HL-60 (cell line): ENCODE results near the gene FBN1.

Experiments
- DNase-seq, 2 experiments: peaks; one replicate each; pipeline ENCODE4 v3.0.0-alpha.2; 2010 to 2020; ENCODE audit warnings: low read depth in 1 of 2, low spot score in 1 of 2
- H3K27ac ChIP-seq: fragments of 250-450 bp; sonication (Bioruptor Pico); replicated peaks from 2 replicates; pipeline ENCODE4 v1.5.1; 2020; ENCODE audit warnings: mild to moderate bottlenecking, moderate library complexity
- H3K27me3 ChIP-seq: fragments of 250-450 bp; sonication (Bioruptor Pico); 2 replicates; pipeline ENCODE4 v1.5.1; 2021; ENCODE audit warnings: mild to moderate bottlenecking, moderate library complexity; ENCODE audit not compliant: insufficient read depth, poor library complexity, severe bottlenecking
- H3K4me3 ChIP-seq: replicated peaks from 2 replicates; pipeline ENCODE4 v1.5.1; 2011; ENCODE audit warnings: mild to moderate bottlenecking, control low read depth, low read length; ENCODE audit not compliant: insufficient read depth
- CTCF ChIP-seq: IDR thresholded peaks from one replicate; pipeline ENCODE4 v1.5.1; 2011; ENCODE audit warnings: low read length, control low read depth, inconsistent platforms; ENCODE audit not compliant: insufficient read depth
- GABPA ChIP-seq: IDR thresholded peaks from 2 replicates; pipeline ENCODE4 v1.6.1; 2012; ENCODE audit warnings: low read depth
- POLR2AphosphoS5 ChIP-seq: IDR thresholded peaks from 2 replicates; pipeline ENCODE4 v1.6.1; 2012; ENCODE audit warnings: low read depth
- REST ChIP-seq: IDR thresholded peaks from 2 replicates; pipeline ENCODE4 v1.6.1; 2012; ENCODE audit warnings: low read depth; ENCODE audit not compliant: insufficient replicate concordance
- SPI1 ChIP-seq: IDR thresholded peaks from 2 replicates; pipeline ENCODE4 v1.6.1; 2012; ENCODE audit warnings: low read depth, mild to moderate bottlenecking, borderline replicate concordance

The FBN1 gene

GRCh38 chr15:48574187-48574586 lies 71.3 kb downstream of the FBN1 start:
- TF ChIP-seq SPI1 (no peak), GABPA (no peak), CTCF (no peak), POLR2AphosphoS5 (no peak), REST (no peak)
- no peaks in the 10 kb centered on the region for H3K27me3 ChIP-seq
- H3K27ac ChIP-seq, result no peak overlapping the region
- no peak overlapping the region for H3K4me3 ChIP-seq
- DNase-seq, result no peak

- H3K27ac ChIP-seq, result no peak overlapping the region
- no peaks in the 10 kb centered on the region for H3K27me3 ChIP-seq
- no peak for DNase-seq
- TF ChIP-seq SPI1, result no peak
- TF ChIP-seq GABPA, result no peak
- TF ChIP-seq CTCF, result no peak
- TF ChIP-seq POLR2AphosphoS5, result no peak
- TF ChIP-seq REST, result no peak
- no peak overlapping the region for H3K4me3 ChIP-seq
These were observed 71.7 kb downstream of the FBN1 start for GRCh38 chr15:48573780-48574179.

GRCh38 chr15:48572823-48573222 lies 72.7 kb downstream of the FBN1 start:
- no peak for DNase-seq
- no peak overlapping the region for H3K27ac ChIP-seq
- no peak overlapping the region for H3K4me3 ChIP-seq
- no peaks in the 10 kb centered on the region for H3K27me3 ChIP-seq
- TF ChIP-seq SPI1 (no peak), REST (no peak), GABPA (no peak), CTCF (no peak)
